H1 (cell line): Measurements from ENCODE around the gene BCL2. TPM values are rescaled to one million over a fixed set of nuclear protein-coding genes. Genes with fewer than 3 reads are reported as not detected.

Experiments used
- ASH2L ChIP-seq: fragments of 200-600, 300-600 bp; sonication (generic); IDR thresholded peaks from one replicate; pipeline ENCODE4 v1.7.1; 2017; ENCODE audit warnings: low read length
- CBX5 ChIP-seq: fragments of 300-800, 300-1000 bp; sonication (generic); IDR thresholded peaks from 2 replicates; pipeline ENCODE4 v1.7.1; 2016; ENCODE audit warnings: antibody characterized with exemption, low read length, low read depth
- CBX8 ChIP-seq: fragments of 300-800, 300-1000 bp; sonication (generic); IDR thresholded peaks from 2 replicates; pipeline ENCODE4 v1.7.1; 2016; ENCODE audit warnings: low read depth, low read length, borderline replicate concordance
- EP300 ChIP-seq, 2 experiments: IDR thresholded peaks; 1 replicate in 1 of 2; 2 replicates in 1 of 2; pipeline ENCODE4 v1.6.1; 2011 to 2012; ENCODE audit warnings: low read depth in 2 of 2, low read length in 2 of 2, mild to moderate bottlenecking in 2 of 2, borderline replicate concordance in 1 of 2, inconsistent platforms in 1 of 2, moderate library complexity in 1 of 2
- JUN ChIP-seq: IDR thresholded peaks from 2 replicates; pipeline ENCODE4 v1.6.1; 2011; ENCODE audit warnings: low read depth, mild to moderate bottlenecking, improper control_type of control experiment, low read length
- RAD21 ChIP-seq, 2 experiments: IDR thresholded peaks in 1 of 2; conservative IDR thresholded peaks in 1 of 2; 2 replicates each; pipeline ENCODE4 v1.6.1; 2011; ENCODE audit warnings: low read depth in 2 of 2, low read length in 2 of 2, improper control_type of control experiment in 1 of 2, inconsistent platforms in 1 of 2, mild to moderate bottlenecking in 1 of 2, moderate library complexity in 1 of 2
- RNF2 ChIP-seq: fragments of 200-900, 300-1000 bp; sonication (generic); IDR thresholded peaks from 2 replicates; pipeline ENCODE4 v1.7.1; 2016; ENCODE audit warnings: borderline replicate concordance, low read depth, mild to moderate bottlenecking, antibody characterized with exemption, low read length; ENCODE audit not compliant: poor library complexity, severe bottlenecking; ENCODE audit errors: missing control alignments
- SAP30 ChIP-seq: fragments of 300-600 bp; sonication (generic); IDR thresholded peaks from 2 replicates; pipeline ENCODE4 v1.7.1; 2012; ENCODE audit warnings: low read length, moderate library complexity, mild to moderate bottlenecking, inconsistent platforms; ENCODE audit not compliant: insufficient read depth, insufficient replicate concordance
- SRF ChIP-seq: IDR thresholded peaks from 2 replicates; pipeline ENCODE4 v1.6.1; 2011; ENCODE audit warnings: mild to moderate bottlenecking, low read depth, low read length, moderate library complexity
- polyA plus RNA-seq, 7 experiments: library from polyadenylated mRNA; depleted of rRNA in 3 of 7; stranded (reverse) in 5 of 7; unstranded in 2 of 7; fragments of >200 nt in 5 of 7; fragments of 200-250 nt in 2 of 7; gene quantifications; 1 replicate in 5 of 7; 2 replicates in 1 of 7; 4 replicates in 1 of 7; pipeline versions ENCODE4 v1.2.1 to v1.2.3, GENCODE V29; 2011 to 2013; ENCODE audit warnings: missing spikeins in 2 of 7, mixed read lengths in 2 of 7
- total RNA-seq: library from RNA; stranded (reverse); fragmentation: NEBNext Ultra II Directional; extraction: Animal tissue kit (Norgen Biotek cat#: 25700); gene quantifications from 2 replicates; pipeline ENCODE4 v1.2.1, GENCODE V29; 2021
- TF ChIP-seq, protein P1 (sequence below): fragments of 300-600 bp; sonication (generic); IDR thresholded peaks from 2 replicates; pipeline ENCODE4 v1.7.1; 2012; ENCODE audit warnings: low read length, moderate library complexity, mild to moderate bottlenecking, inconsistent platforms; ENCODE audit not compliant: insufficient replicate concordance

The BCL2 gene
- total and polyA plus RNA-seq, 2 of the 8 experiments (the other 6 are each of a cell fraction or from before 2014, with no cell fraction given) = 0.59 to 4.5 TPM

- TF ChIP-seq, protein P1, sequence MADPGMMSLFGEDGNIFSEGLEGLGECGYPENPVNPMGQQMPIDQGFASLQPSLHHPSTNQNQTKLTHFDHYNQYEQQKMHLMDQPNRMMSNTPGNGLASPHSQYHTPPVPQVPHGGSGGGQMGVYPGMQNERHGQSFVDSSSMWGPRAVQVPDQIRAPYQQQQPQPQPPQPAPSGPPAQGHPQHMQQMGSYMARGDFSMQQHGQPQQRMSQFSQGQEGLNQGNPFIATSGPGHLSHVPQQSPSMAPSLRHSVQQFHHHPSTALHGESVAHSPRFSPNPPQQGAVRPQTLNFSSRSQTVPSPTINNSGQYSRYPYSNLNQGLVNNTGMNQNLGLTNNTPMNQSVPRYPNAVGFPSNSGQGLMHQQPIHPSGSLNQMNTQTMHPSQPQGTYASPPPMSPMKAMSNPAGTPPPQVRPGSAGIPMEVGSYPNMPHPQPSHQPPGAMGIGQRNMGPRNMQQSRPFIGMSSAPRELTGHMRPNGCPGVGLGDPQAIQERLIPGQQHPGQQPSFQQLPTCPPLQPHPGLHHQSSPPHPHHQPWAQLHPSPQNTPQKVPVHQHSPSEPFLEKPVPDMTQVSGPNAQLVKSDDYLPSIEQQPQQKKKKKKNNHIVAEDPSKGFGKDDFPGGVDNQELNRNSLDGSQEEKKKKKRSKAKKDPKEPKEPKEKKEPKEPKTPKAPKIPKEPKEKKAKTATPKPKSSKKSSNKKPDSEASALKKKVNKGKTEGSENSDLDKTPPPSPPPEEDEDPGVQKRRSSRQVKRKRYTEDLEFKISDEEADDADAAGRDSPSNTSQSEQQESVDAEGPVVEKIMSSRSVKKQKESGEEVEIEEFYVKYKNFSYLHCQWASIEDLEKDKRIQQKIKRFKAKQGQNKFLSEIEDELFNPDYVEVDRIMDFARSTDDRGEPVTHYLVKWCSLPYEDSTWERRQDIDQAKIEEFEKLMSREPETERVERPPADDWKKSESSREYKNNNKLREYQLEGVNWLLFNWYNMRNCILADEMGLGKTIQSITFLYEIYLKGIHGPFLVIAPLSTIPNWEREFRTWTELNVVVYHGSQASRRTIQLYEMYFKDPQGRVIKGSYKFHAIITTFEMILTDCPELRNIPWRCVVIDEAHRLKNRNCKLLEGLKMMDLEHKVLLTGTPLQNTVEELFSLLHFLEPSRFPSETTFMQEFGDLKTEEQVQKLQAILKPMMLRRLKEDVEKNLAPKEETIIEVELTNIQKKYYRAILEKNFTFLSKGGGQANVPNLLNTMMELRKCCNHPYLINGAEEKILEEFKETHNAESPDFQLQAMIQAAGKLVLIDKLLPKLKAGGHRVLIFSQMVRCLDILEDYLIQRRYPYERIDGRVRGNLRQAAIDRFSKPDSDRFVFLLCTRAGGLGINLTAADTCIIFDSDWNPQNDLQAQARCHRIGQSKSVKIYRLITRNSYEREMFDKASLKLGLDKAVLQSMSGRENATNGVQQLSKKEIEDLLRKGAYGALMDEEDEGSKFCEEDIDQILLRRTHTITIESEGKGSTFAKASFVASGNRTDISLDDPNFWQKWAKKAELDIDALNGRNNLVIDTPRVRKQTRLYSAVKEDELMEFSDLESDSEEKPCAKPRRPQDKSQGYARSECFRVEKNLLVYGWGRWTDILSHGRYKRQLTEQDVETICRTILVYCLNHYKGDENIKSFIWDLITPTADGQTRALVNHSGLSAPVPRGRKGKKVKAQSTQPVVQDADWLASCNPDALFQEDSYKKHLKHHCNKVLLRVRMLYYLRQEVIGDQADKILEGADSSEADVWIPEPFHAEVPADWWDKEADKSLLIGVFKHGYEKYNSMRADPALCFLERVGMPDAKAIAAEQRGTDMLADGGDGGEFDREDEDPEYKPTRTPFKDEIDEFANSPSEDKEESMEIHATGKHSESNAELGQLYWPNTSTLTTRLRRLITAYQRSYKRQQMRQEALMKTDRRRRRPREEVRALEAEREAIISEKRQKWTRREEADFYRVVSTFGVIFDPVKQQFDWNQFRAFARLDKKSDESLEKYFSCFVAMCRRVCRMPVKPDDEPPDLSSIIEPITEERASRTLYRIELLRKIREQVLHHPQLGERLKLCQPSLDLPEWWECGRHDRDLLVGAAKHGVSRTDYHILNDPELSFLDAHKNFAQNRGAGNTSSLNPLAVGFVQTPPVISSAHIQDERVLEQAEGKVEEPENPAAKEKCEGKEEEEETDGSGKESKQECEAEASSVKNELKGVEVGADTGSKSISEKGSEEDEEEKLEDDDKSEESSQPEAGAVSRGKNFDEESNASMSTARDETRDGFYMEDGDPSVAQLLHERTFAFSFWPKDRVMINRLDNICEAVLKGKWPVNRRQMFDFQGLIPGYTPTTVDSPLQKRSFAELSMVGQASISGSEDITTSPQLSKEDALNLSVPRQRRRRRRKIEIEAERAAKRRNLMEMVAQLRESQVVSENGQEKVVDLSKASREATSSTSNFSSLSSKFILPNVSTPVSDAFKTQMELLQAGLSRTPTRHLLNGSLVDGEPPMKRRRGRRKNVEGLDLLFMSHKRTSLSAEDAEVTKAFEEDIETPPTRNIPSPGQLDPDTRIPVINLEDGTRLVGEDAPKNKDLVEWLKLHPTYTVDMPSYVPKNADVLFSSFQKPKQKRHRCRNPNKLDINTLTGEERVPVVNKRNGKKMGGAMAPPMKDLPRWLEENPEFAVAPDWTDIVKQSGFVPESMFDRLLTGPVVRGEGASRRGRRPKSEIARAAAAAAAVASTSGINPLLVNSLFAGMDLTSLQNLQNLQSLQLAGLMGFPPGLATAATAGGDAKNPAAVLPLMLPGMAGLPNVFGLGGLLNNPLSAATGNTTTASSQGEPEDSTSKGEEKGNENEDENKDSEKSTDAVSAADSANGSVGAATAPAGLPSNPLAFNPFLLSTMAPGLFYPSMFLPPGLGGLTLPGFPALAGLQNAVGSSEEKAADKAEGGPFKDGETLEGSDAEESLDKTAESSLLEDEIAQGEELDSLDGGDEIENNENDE = no peak
- TF ChIP-seq CBX8 = no peak
- no peak for TF ChIP-seq SAP30
- no peak for TF ChIP-seq RAD21 (IDR thresholded peaks at IDR 0.05 in 1 of 2, conservative IDR thresholded peaks at IDR 0.05 in 1 of 2; ENCODE audit: low read depth in 2 of 2, low read length in 2 of 2)
- TF ChIP-seq EP300 (IDR thresholded peaks at IDR 0.05; ENCODE audit: borderline replicate concordance in 1 of 2, low read depth in 2 of 2, low read length in 2 of 2) = no peak
- TF ChIP-seq RNF2 = no peak
- no peak for TF ChIP-seq CBX5
- no peak for TF ChIP-seq SRF
- no peak for TF ChIP-seq JUN
- no peak for TF ChIP-seq ASH2L
Observed at GRCh38 chr18:63253014-63253413, 66.6 kb downstream of the BCL2 start (continued).
